Brain microvascular endothelial cell (primary cell): ENCODE results near the gene ATP5MG.

Experiments used
- DNase-seq: peaks from one replicate; pipeline ENCODE4 v3.0.0-alpha.2; 2020
- H3K27ac ChIP-seq: fragments of 250-450 bp; sonication (Bioruptor Pico); 2 replicates; pipeline ENCODE4 v1.5.1; 2020; ENCODE audit warnings: mild to moderate bottlenecking, moderate library complexity
- H3K27me3 ChIP-seq: fragments of 250-450 bp; sonication (Bioruptor Pico); replicated peaks from 2 replicates; pipeline ENCODE4 v1.5.1; 2020; ENCODE audit warnings: mild to moderate bottlenecking
- H3K36me3 ChIP-seq: fragments of 250-450 bp; sonication (Bioruptor Pico); replicated peaks from 2 replicates; pipeline ENCODE4 v1.5.1; 2020; ENCODE audit warnings: mild to moderate bottlenecking
- H3K4me3 ChIP-seq: 2 replicates; pipeline ENCODE4 v1.5.1; 2011; ENCODE audit warnings: low read depth, mild to moderate bottlenecking, control low read depth, low read length, moderate library complexity
- in situ Hi-C: cut with HindIII; loops from 2 replicates; pipeline ENCODE4 v1.10.0; 2017; ENCODE audit warnings: low sequenced_read_pairs, low pct_ligation_motif_present
- TF ChIP-seq, protein P1 (sequence below): IDR thresholded peaks from 2 replicates; pipeline ENCODE4 v1.5.1; 2011; ENCODE audit warnings: low read depth, mild to moderate bottlenecking, moderate library complexity, low read length, control low read depth, inconsistent platforms; ENCODE audit errors: missing control alignments

The ATP5MG gene

DNA sequence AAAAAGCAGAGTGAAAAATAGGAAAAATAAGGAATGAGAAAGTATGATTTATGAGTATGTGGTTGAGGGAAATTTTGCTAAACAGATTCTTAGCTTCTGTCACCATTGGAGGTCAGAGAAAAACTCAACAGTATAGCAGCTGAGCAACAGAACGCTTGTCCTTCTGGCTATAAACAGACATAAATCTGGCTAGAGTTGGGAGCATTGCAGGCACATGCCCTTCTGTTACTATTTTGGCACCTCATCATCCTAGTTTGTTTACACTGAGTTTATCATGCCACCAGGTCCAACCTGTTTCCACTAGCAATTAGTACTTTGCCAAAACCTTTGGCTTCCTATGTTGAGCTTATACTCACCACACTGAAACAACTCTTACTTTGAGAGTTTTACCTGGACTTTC lies 35.1 kb upstream of the ATP5MG start:
- no peak for DNase-seq
- in situ Hi-C loops = no loop called here
- H3K36me3 ChIP-seq = peaks cover 40% of the 10 kb centered on the region
- H3K27me3 ChIP-seq = no peaks in the 10 kb centered on the region
- TF ChIP-seq, protein P1, sequence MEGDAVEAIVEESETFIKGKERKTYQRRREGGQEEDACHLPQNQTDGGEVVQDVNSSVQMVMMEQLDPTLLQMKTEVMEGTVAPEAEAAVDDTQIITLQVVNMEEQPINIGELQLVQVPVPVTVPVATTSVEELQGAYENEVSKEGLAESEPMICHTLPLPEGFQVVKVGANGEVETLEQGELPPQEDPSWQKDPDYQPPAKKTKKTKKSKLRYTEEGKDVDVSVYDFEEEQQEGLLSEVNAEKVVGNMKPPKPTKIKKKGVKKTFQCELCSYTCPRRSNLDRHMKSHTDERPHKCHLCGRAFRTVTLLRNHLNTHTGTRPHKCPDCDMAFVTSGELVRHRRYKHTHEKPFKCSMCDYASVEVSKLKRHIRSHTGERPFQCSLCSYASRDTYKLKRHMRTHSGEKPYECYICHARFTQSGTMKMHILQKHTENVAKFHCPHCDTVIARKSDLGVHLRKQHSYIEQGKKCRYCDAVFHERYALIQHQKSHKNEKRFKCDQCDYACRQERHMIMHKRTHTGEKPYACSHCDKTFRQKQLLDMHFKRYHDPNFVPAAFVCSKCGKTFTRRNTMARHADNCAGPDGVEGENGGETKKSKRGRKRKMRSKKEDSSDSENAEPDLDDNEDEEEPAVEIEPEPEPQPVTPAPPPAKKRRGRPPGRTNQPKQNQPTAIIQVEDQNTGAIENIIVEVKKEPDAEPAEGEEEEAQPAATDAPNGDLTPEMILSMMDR = no peak
- H3K27ac ChIP-seq = no peak overlapping the region
- no peak overlapping the region for H3K4me3 ChIP-seq

DNA sequence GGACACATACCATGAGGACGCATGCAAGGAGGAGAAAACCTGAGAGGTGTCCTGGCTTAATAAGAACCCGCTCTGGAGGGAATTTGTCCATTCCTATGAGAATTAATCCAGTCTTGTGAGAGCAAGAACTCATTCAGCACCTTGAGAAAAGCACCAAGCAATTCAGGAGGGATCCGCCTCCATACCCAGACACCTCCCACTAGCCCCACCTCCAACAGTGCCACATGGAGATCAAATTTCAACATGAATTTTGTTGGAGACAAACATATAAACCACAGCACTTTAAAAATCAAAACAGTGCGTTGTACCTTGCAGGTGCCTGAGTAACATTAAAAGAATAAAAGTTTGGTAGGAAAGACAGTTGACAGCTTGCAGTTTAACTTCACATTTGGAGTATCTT lies 30.6 kb upstream of the ATP5MG start:
- Histone ChIP-seq H3K4me3 (no peak overlapping the region), H3K36me3 (peaks cover 63% of the 10 kb centered on the region), H3K27me3 (no peaks in the 10 kb centered on the region), H3K27ac (no peak overlapping the region)
- no peak for DNase-seq
- in situ Hi-C loops = no loop called here
- TF ChIP-seq, protein P1 = no peak

DNA sequence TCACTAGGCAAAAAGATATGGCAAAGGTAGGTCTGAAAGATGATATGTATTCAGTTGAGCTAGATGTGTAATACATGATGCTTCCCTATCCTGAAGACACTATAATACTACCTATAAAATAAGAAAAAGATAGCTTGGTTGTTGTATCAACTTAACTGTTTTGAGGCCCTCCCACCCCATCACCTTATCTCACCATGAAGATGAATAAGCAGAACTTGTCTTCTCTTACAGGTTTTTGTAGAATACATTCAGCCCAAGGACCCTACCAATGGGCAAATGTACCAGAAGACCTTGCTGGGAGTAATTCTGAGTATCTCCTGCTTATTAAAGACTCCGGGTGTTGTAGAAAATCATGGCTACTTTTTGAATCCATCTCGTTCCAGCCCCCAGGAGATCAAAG lies 28.1 kb upstream of the ATP5MG start:
- H3K27ac ChIP-seq = no peak overlapping the region
- H3K36me3 ChIP-seq = peaks cover 63% of the 10 kb centered on the region
- no peak for DNase-seq
- in situ Hi-C loops = no loop called here
- no peaks in the 10 kb centered on the region for H3K27me3 ChIP-seq
- TF ChIP-seq, protein P1 = no peak
- no peak overlapping the region for H3K4me3 ChIP-seq

- Histone ChIP-seq H3K27ac (no peak overlapping the region), H3K27me3 (no peaks in the 10 kb centered on the region), H3K4me3 (no peak overlapping the region), H3K36me3 (peaks cover 62% of the 10 kb centered on the region)
- TF ChIP-seq, protein P1 = no peak
- no peak for DNase-seq
- in situ Hi-C loops = no loop called here
Observed at GRCh38 chr11:118373871-118374270, 27.5 kb upstream of the ATP5MG start.

DNA sequence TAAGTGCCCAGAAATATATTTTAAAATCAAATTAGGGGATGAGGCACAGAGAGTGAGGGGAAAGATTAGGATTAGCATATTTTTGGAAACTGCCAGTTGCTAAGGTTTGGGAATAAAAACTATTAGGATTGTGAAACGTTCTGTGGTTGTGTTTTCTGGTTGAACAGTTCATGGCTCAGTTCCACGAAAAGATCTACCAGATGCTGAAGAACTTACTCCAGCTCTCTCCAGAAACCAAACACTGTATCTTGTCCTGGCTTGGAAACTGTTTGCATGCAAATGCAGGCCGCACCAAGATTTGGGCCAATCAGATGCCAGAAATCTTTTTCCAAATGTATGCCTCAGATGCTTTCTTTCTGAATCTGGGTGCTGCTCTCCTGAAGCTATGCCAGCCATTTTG lies 26.7 kb upstream of the ATP5MG start:
- Histone ChIP-seq H3K4me3 (no peak overlapping the region), H3K27ac (no peak overlapping the region), H3K36me3 (peaks cover 61% of the 10 kb centered on the region), H3K27me3 (no peaks in the 10 kb centered on the region)
- in situ Hi-C loops = no loop called here
- DNase-seq = no peak
- TF ChIP-seq, protein P1 = no peak

- in situ Hi-C loops = no loop called here
- TF ChIP-seq, protein P1 = no peak
- no peak overlapping the region for H3K4me3 ChIP-seq
- H3K36me3 ChIP-seq = peaks cover 61% of the 10 kb centered on the region
- no peaks in the 10 kb centered on the region for H3K27me3 ChIP-seq
- no peak overlapping the region for H3K27ac ChIP-seq
- no peak for DNase-seq
Observed at GRCh38 chr11:118375978-118376377, 25.4 kb upstream of the ATP5MG start.
